Activated naive CD4-positive, alpha-beta T cell (primary cell): Measurements from ENCODE around the gene ARHGAP45.

Source experiments
- DNase-seq, 4 experiments: peaks; one replicate each; lab custom pipeline; 2025; lab: John Stamatoyannopoulos, UW

The ARHGAP45 gene

GRCh38 chr19:1086613-1087012 is 19.6 kb downstream of the ARHGAP45 start:
- no peak for DNase-seq

- DNase-seq = peak in 2 of 4 experiments; percentile 31 to 52
Observed at GRCh38 chr19:1087813-1088415, 20.9 kb downstream of the ARHGAP45 start.

GRCh38 chr19:1088416-1089010 is 21.5 kb downstream of the ARHGAP45 start:
- peak in 1 of 4 experiments; percentile 44 for DNase-seq

- no peak for DNase-seq
Observed at GRCh38 chr19:1089126-1089771, 22.3 kb downstream of the ARHGAP45 start.

GRCh38 chr19:1089891-1090290 is 22.9 kb downstream of the ARHGAP45 start:
- no peak for DNase-seq

GRCh38 chr19:1090731-1091543 is 24.0 kb downstream of the ARHGAP45 start:
- DNase-seq = no peak

GRCh38 chr19:1091544-1092175 is 24.7 kb downstream of the ARHGAP45 start:
- no peak for DNase-seq

GRCh38 chr19:1093330-1093729 is 26.4 kb downstream of the ARHGAP45 start:
- no peak for DNase-seq

GRCh38 chr19:1093811-1094553 is 27.0 kb downstream of the ARHGAP45 start:
- no peak for DNase-seq

- no peak for DNase-seq
Observed at GRCh38 chr19:1094655-1094977, 27.6 kb downstream of the ARHGAP45 start.

- DNase-seq = peak; percentile 97 to 98 (median 98)
Observed at GRCh38 chr19:1094978-1095701, 28.2 kb downstream of the ARHGAP45 start, which contains the start of gene POLR2E. TSS of gene POLR2E (minus strand) at chr19:1095375. CDS start at chr19:1095315, 60 bp downstream.

- no peak for DNase-seq
Observed at GRCh38 chr19:1097810-1098176, 30.8 kb downstream of the ARHGAP45 start.

- no peak for DNase-seq
Observed at GRCh38 chr19:1098177-1099051, 31.4 kb downstream of the ARHGAP45 start.

- DNase-seq = no peak
Observed at GRCh38 chr19:1101337-1101698, 34.4 kb downstream of the ARHGAP45 start.

GRCh38 chr19:1102407-1103131 is 35.6 kb downstream of the ARHGAP45 start:
- DNase-seq = no peak

- DNase-seq = no peak
Observed at GRCh38 chr19:1103132-1103707, 36.3 kb downstream of the ARHGAP45 start.

GRCh38 chr19:1103708-1104310 is 36.8 kb downstream of the ARHGAP45 start, which contains the start of gene GPX4:
TSS of gene GPX4 (plus strand) at chr19:1103994. CDS start at chr19:1104044, 50 bp downstream.
- DNase-seq = peak; percentile 92 to 99 (median 98)

- peak; percentile 35 to 67 (median 46) for DNase-seq
Observed at GRCh38 chr19:1104311-1105007, 37.5 kb downstream of the ARHGAP45 start.
